Measurements from ENCODE around the gene DDI2.

Gene DDI2

DNA sequence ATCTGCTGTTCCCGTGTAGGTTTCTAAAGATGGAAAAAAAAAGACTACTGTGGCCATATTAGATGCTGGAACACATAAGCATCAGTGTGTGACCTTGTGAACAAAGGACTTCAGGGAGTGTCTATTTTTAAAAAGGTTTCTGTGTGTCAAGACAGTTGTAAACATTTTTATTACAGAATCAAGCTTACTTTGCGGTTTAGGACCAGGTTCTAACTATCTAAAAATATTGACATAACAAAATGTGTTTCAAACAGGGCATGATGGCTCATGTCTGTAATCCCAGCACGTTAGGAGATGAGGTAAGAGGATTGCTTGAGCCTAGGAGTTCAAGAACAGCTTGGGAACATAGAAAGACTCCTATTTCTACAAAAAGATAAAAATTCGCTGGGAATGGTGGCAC lies 7.1 kb upstream of the DDI2 start:
- no peak overlapping the region for H3K27ac ChIP-seq (ENCODE audit: low read length)
- H3K4me3 ChIP-seq (ENCODE audit: low read depth in 1 of 2, low read length in 2 of 2), result no peak overlapping the region
- no peaks in the 10 kb centered on the region for H3K4me1 ChIP-seq (ENCODE audit: control insufficient read depth in 1 of 2, insufficient read depth in 2 of 2, low read length in 2 of 2)
- no peaks in the 10 kb centered on the region for H3K27me3 ChIP-seq (ENCODE audit: low read depth, low read length)
- H3K9me3 ChIP-seq (ENCODE audit: control insufficient read depth in 1 of 2, low read length in 2 of 2), result no peaks in the 10 kb centered on the region
- no peaks in the 10 kb centered on the region for H3K36me3 ChIP-seq (ENCODE audit: control insufficient read depth in 1 of 2, insufficient read depth in 2 of 2, low read length in 2 of 2)

DNA sequence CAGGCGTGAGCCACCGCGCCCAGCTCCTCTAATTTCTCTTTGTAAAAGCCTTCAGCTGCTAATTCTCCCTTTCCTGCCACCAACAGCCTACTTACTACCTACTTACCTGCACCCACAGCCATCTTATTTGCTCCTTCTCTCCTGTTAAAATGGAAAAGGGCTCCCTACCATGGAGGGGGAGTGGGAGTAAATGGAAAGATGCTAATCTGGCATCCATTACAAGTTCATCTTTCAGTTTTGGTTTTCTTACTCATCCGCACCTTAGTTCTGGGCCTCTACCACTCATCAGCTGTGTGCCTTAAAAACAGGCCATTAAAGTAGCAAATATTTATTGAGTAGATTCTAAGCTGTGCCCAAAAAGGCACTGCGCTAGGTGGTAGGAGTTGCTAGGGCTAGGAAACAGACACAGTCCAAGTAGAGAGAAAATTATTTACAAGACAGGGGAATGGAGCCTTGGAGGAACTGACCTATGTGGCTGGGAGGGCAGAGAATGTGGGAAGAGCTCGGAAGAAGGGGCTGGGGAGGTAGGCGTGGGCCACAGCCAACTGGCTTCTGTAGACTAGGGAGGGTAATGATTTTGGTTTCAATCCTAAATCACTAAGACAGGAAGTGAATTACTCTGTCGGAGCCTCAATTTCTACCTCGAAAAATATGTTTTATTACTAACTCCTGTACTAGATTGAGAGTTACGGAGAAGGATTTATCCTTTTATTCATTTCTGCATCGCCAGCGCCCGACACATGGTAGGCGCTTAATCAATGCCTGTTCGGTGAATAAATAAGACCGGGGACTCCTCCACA lies 685 bp upstream of the DDI2 start:
- Histone ChIP-seq H3K36me3 (ENCODE audit: control insufficient read depth in 1 of 2, insufficient read depth in 2 of 2, low read length in 2 of 2) (peaks cover 0 to 8% of the 10 kb centered on the region in 2 donors), H3K4me1 (ENCODE audit: control insufficient read depth in 1 of 2, insufficient read depth in 2 of 2, low read length in 2 of 2) (peaks cover 16 to 36% of the 10 kb centered on the region in 2 donors), H3K27ac (ENCODE audit: low read length) (peak overlapping the region; percentile 93), H3K27me3 (ENCODE audit: low read depth, low read length) (no peaks in the 10 kb centered on the region), H3K9me3 (ENCODE audit: control insufficient read depth in 1 of 2, low read length in 2 of 2) (no peaks in the 10 kb centered on the region), H3K4me3 (ENCODE audit: low read depth in 1 of 2, low read length in 2 of 2) (peak overlapping the region; percentile 86 to 98)

DNA sequence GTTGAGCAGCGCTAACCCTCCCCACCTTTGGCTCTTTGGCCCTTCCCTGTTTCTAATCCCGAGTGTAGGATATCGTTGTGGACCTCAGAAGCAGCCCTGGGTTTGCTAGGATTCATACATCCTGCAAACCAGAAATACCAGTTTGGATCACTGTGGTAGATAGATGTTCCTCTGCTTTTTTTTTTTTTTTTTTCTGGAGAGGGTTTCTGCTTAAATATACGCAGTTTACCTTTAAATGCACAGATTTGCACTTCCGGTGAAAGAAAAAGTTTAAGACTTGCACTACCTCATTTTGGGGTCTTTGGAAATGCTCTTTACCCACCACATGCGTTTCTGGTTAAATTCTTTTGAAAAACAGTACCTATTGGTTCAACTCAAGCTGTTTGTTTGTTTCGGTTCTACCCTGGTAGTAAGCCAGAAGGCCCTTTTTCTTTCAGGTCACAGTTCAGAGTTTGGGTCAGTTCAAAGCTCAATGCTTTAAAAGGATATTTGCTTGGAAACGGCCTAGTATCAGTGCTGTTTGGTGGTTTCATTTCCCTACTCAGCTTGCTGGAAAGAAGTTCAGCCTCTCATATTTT lies 908 bp downstream of the DDI2 start:
- H3K27me3 ChIP-seq (ENCODE audit: low read depth, low read length), result no peaks in the 10 kb centered on the region
- H3K36me3 ChIP-seq (ENCODE audit: control insufficient read depth in 1 of 2, insufficient read depth in 2 of 2, low read length in 2 of 2), result peaks cover 0 to 8% of the 10 kb centered on the region in 2 donors
- peaks cover 16 to 43% of the 10 kb centered on the region in 2 donors for H3K4me1 ChIP-seq (ENCODE audit: control insufficient read depth in 1 of 2, insufficient read depth in 2 of 2, low read length in 2 of 2)
- H3K9me3 ChIP-seq (ENCODE audit: control insufficient read depth in 1 of 2, low read length in 2 of 2), result no peaks in the 10 kb centered on the region
- peak overlapping the region; percentile 93 for H3K27ac ChIP-seq (ENCODE audit: low read length)
- peak overlapping the region; percentile 87 to 98 for H3K4me3 ChIP-seq (ENCODE audit: low read depth in 1 of 2, low read length in 2 of 2)

DNA sequence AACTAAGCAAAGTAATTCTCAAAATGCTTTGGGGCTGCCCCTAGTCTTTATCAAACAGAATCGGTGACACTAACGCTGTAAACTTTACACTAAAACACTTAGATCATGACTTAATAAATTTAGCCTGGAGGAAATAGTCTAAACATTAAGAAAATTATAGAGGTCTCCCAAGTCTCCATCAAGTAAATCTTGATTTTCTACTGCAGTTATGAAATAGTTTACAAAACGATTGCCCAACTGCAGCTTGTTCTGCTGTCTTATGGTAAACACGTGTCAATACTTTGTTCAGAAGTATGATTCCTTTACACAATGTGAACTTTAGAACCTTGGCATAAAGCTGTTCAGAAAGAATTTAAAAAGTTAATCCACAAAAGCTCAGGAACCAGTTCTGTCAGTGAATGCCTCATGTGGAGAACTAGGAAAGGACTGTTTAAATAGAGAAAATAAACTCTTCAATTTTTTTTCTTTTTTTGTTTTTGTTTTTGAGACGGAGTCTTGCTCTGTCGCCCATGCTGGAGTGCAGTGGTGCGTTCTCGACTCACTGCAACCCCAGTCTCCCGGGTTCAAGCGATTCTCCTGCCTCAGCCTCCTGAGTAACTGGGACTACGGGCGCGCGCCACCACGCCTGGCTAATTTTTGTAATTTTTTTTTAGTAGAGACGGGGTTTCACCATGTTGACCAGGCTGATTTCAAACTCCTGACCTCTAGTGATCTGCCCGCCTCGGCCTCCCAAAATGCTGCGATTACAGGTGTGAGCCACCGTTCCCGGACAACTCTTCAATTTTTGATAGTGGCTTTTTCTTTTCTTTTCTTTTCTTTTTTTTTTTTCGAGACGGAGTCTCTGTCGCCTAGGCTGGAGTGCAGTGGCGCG lies 1.6 kb downstream of the DDI2 start:
- no peaks in the 10 kb centered on the region for H3K27me3 ChIP-seq (ENCODE audit: low read depth, low read length)
- peaks cover 16 to 43% of the 10 kb centered on the region in 2 donors for H3K4me1 ChIP-seq (ENCODE audit: control insufficient read depth in 1 of 2, insufficient read depth in 2 of 2, low read length in 2 of 2)
- H3K36me3 ChIP-seq (ENCODE audit: control insufficient read depth in 1 of 2, insufficient read depth in 2 of 2, low read length in 2 of 2), result peaks cover 0 to 8% of the 10 kb centered on the region in 2 donors
- H3K9me3 ChIP-seq (ENCODE audit: control insufficient read depth in 1 of 2, low read length in 2 of 2), result no peaks in the 10 kb centered on the region
- peak overlapping the region; percentile 93 for H3K27ac ChIP-seq (ENCODE audit: low read length)
- peak overlapping the region; percentile 87 to 98 for H3K4me3 ChIP-seq (ENCODE audit: low read depth in 1 of 2, low read length in 2 of 2)

DNA sequence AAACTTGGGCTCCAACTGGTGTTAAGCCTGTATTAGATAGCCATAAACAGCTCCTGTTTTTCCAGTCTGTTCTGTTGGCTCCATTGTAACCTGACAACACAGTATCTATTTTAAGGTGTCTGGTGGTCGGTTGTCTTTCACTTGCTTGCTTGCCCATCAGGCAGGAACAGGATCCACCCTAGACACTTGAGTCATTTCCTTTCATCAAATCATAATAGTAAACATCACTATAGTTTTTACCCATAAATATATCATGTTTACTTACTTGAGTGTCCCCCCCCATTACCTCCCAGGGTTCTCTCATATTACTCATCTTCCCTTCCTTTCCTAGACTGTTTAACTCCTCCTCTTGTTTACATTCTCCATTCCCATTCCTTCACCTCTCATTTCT lies 2.9 kb downstream of the DDI2 start:
- Histone ChIP-seq H3K4me3 (ENCODE audit: low read depth in 1 of 2, low read length in 2 of 2) (no peak overlapping the region), H3K27ac (ENCODE audit: low read length) (no peak overlapping the region), H3K27me3 (ENCODE audit: low read depth, low read length) (no peaks in the 10 kb centered on the region), H3K36me3 (ENCODE audit: control insufficient read depth in 1 of 2, insufficient read depth in 2 of 2, low read length in 2 of 2) (peaks cover 0 to 8% of the 10 kb centered on the region in 2 donors), H3K9me3 (ENCODE audit: control insufficient read depth in 1 of 2, low read length in 2 of 2) (no peaks in the 10 kb centered on the region), H3K4me1 (ENCODE audit: control insufficient read depth in 1 of 2, insufficient read depth in 2 of 2, low read length in 2 of 2) (peaks cover 16 to 43% of the 10 kb centered on the region in 2 donors)

DNA sequence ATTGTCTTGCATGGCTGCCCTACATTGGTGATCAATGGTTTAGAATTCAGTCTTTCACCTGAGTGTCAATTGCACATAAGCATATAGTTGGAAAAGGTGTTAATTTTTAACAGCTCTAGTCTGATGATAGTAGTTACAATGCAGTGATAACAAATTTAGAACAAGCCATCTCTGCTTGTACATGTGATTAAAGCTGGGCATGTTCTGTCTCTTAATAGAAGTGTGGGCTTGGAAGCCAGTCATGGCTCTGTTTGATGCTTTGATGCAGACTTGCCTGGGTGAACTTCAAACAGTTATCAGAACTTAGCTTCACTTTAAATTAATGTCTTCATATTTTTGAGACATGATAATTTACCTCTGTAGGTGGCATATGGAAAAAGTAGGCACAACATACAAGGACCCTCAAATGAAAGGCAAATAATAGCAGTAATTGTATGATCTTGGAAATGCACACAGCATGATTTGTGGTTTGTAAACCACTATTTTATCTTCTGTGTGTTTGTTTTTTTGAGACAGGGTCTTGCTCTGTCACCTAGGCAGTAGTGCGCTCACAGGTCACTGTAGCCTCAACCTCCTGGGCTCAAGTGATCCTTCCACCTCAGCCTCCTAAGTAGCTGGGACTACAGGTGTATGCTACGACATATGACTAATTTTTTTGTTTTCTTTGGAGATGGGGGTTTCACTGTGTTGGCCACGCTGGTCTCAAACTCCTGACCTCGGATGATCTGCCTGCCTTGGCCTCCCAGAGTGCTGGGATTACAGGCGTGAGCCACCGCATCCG lies 3.8 kb downstream of the DDI2 start:
- Histone ChIP-seq H3K4me3 (ENCODE audit: low read depth in 1 of 2, low read length in 2 of 2) (no peak overlapping the region), H3K9me3 (ENCODE audit: control insufficient read depth in 1 of 2, low read length in 2 of 2) (no peaks in the 10 kb centered on the region), H3K36me3 (ENCODE audit: control insufficient read depth in 1 of 2, insufficient read depth in 2 of 2, low read length in 2 of 2) (peaks cover 0 to 8% of the 10 kb centered on the region in 2 donors), H3K27ac (ENCODE audit: low read length) (no peak overlapping the region), H3K4me1 (ENCODE audit: control insufficient read depth in 1 of 2, insufficient read depth in 2 of 2, low read length in 2 of 2) (peaks cover 16 to 43% of the 10 kb centered on the region in 2 donors), H3K27me3 (ENCODE audit: low read depth, low read length) (no peaks in the 10 kb centered on the region)

DNA sequence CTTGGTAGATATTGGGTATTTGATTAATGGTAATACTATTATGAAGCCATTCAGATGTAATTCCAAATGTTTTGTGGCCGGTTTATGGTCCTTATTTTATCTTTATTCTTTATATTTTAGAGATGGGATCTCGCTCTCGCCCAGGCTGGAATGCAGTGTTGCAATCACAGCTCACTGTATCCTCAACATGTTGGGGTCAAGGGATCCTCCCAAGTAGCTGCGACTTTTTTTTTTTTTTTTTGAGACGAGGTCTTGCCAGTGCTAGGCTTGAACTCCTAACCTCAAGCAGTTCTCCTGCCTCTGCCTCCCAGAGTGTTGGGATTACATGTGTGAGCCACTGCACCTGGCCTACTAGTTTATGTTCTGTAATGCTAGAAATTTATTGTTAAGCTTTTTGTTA lies 4.7 kb downstream of the DDI2 start:
- H3K27ac ChIP-seq (ENCODE audit: low read length), result no peak overlapping the region

DNA sequence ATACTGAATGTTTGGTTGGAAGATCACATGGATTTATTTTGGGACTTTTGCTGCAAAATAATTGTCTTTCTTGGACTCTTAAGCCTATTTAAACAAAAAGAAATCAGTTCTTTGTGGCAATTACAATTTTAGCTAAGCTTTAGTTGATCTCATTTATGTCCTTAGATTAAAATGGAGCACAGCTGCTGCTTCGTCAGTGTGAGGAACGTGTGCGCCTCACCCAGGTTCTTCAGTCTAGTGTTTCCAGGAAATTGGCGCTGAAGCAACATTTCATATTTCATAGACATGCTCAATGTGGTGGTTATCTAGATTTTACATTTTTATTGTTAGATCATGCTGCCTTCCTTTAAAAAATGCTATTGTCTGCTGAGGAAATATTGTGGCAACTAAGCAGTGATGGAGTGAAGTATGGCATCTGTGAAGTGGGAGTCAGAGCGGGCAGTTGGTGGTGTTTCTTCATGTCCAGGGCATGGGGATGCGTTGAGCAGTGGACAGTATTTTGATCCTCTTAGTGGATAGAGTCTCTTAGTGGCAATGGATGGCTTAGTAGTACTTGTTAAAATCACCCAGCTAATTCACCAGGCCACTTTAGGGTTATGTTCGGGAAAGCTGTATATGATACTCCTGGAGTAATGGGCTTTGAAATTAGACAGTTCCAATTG lies 5.6 kb downstream of the DDI2 start:
- H3K9me3 ChIP-seq (ENCODE audit: control insufficient read depth in 1 of 2, low read length in 2 of 2), result no peaks in the 10 kb centered on the region
- H3K27me3 ChIP-seq (ENCODE audit: low read depth, low read length), result no peaks in the 10 kb centered on the region
- H3K4me1 ChIP-seq (ENCODE audit: control insufficient read depth in 1 of 2, insufficient read depth in 2 of 2, low read length in 2 of 2), result peaks cover 12 to 40% of the 10 kb centered on the region in 2 donors
- H3K4me3 ChIP-seq (ENCODE audit: low read depth in 1 of 2, low read length in 2 of 2), result no peak overlapping the region
- peaks cover 9 to 12% of the 10 kb centered on the region in 2 donors for H3K36me3 ChIP-seq (ENCODE audit: control insufficient read depth in 1 of 2, insufficient read depth in 2 of 2, low read length in 2 of 2)
- H3K27ac ChIP-seq (ENCODE audit: low read length), result no peak overlapping the region

More for the DNA sequence above, 4.7 kb downstream of the DDI2 start:
- peaks cover 5 to 8% of the 10 kb centered on the region in 2 donors for H3K36me3 ChIP-seq (ENCODE audit: control insufficient read depth in 1 of 2, insufficient read depth in 2 of 2, low read length in 2 of 2)
- H3K9me3 ChIP-seq (ENCODE audit: control insufficient read depth in 1 of 2, low read length in 2 of 2), result no peaks in the 10 kb centered on the region
- no peak overlapping the region for H3K4me3 ChIP-seq (ENCODE audit: low read depth in 1 of 2, low read length in 2 of 2)
- no peaks in the 10 kb centered on the region for H3K27me3 ChIP-seq (ENCODE audit: low read depth, low read length)
- peaks cover 12 to 40% of the 10 kb centered on the region in 2 donors for H3K4me1 ChIP-seq (ENCODE audit: control insufficient read depth in 1 of 2, insufficient read depth in 2 of 2, low read length in 2 of 2)

DNA sequence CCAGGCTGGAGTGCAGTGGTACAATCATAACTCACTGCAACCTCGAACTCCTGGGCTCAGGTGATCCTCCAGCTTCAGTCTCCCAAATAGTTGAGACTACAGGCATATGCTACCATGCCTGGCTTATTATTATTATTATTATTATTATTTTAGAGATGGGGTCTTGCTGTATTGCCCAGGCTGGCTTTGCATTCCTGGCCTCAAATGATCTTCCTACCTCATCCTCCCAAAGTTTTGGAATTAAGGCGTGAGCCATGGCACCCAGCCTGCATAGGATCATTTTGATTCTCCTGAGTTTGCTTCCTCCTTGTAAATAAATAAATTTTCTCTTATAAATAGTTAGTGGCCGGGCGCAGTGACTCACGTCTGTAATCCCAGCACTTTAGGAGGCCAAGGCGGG lies 6.2 kb downstream of the DDI2 start:
- Histone ChIP-seq H3K27ac (ENCODE audit: low read length) (no peak overlapping the region), H3K27me3 (ENCODE audit: low read depth, low read length) (no peaks in the 10 kb centered on the region), H3K4me1 (ENCODE audit: control insufficient read depth in 1 of 2, insufficient read depth in 2 of 2, low read length in 2 of 2) (peaks cover 9 to 36% of the 10 kb centered on the region in 2 donors)

DNA sequence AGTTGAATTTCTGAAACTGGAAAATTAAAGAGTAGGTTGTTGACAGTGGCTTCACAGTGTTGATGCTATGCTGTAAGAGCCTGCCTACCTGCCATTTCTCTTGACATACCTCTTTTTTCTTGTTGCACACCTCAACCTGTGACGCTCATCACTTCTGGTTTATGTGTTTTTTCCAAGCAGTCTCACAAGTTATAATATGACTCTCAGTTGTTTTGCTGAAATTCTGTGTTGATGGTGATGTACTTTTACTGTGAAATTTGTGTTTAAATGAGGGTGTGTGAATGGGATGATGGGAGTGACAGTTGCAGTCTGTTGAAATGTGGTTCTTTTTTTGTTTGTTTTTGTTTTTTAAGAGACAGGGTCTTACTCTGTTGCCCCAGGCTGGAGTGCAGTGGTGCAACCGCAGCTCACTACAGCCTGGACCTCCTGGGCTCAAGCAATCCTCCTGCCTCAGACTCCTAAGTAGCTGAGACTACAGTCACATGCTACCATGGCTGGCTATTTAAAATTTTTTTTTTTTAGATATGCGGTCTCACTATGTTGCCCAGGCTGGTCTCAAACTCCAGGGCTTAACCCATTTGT lies 7.0 kb downstream of the DDI2 start:
- peaks cover 4 to 30% of the 10 kb centered on the region in 2 donors for H3K4me1 ChIP-seq (ENCODE audit: control insufficient read depth in 1 of 2, insufficient read depth in 2 of 2, low read length in 2 of 2)

More for the DNA sequence above, 6.2 kb downstream of the DDI2 start:
- H3K4me3 ChIP-seq (ENCODE audit: low read depth in 1 of 2, low read length in 2 of 2), result no peak overlapping the region
- H3K9me3 ChIP-seq (ENCODE audit: control insufficient read depth in 1 of 2, low read length in 2 of 2), result no peaks in the 10 kb centered on the region
- H3K36me3 ChIP-seq (ENCODE audit: control insufficient read depth in 1 of 2, insufficient read depth in 2 of 2, low read length in 2 of 2), result peaks cover 10 to 17% of the 10 kb centered on the region in 2 donors

More for the DNA sequence above, 7.0 kb downstream of the DDI2 start:
- no peak overlapping the region for H3K4me3 ChIP-seq (ENCODE audit: low read depth in 1 of 2, low read length in 2 of 2)
- H3K9me3 ChIP-seq (ENCODE audit: control insufficient read depth in 1 of 2, low read length in 2 of 2), result no peaks in the 10 kb centered on the region
- peaks cover 9 to 20% of the 10 kb centered on the region in 2 donors for H3K36me3 ChIP-seq (ENCODE audit: control insufficient read depth in 1 of 2, insufficient read depth in 2 of 2, low read length in 2 of 2)
- H3K27ac ChIP-seq (ENCODE audit: low read length), result no peak overlapping the region
- no peaks in the 10 kb centered on the region for H3K27me3 ChIP-seq (ENCODE audit: low read depth, low read length)
